Dendritic cell treated with granulocyte-macrophage colony-stimulating factor and Interleukin-4, amounts not matched to agents 40 ng/mL and 50 ng/mL, for 4 days (primary cell): ENCODE data around the gene IGF2R.
"Not testable (repeated sequence)": the region's sequence is repeated elsewhere in the genome, so short reads cannot be mapped to it uniquely, and the experiment has no call there.

ENCODE experiments used
- H3K27ac Mint-ChIP-seq: one replicate; pipeline ENCODE4 v1.8.0; 2022; ENCODE audit warnings: mild to moderate bottlenecking, mixed read lengths
- H3K27me3 Mint-ChIP-seq: one replicate; pipeline ENCODE4 v1.8.0; 2022; ENCODE audit warnings: mild to moderate bottlenecking, mixed read lengths
- H3K36me3 Mint-ChIP-seq: one replicate; pipeline ENCODE4 v1.8.0; 2022; ENCODE audit warnings: low read depth, mixed read lengths
- H3K4me1 Mint-ChIP-seq: one replicate; pipeline ENCODE4 v1.8.0; 2022; ENCODE audit warnings: low read depth, mixed read lengths
- H3K4me3 Mint-ChIP-seq: one replicate; pipeline ENCODE4 v1.8.0; 2022; ENCODE audit warnings: mild to moderate bottlenecking, moderate library complexity, mixed read lengths
- H3K9me3 Mint-ChIP-seq: one replicate; pipeline ENCODE4 v1.8.0; 2022; ENCODE audit warnings: mixed read lengths
- intact Hi-C: fragments of 100-400 bp; cut with micrococcal nuclease; formaldehyde crosslinking; loops from one replicate; pipeline ENCODE4 v1.15.0; 2022

IGF2R gene

DNA sequence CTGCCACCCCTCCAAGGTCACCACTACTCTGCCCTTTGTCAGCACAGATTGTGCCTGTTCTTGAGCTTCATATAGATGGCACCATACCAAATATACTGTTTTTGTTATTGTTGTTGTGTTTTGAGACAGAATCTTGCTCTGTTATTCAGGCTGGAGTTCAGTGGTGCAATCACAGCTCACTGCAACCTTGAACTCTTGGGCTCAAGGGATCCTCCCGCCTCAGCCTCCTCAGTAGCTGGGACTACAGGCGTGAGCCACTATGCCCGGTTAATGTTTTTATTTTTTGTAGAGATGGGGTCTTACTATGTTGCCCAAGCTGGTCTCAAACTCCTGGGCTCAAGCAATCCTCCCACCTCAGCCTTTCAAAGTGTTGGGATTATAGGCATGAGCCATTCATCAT lies 171.6 kb downstream of the IGF2R start:
- H3K9me3 Mint-ChIP-seq, H3K36me3 Mint-ChIP-seq, H3K4me1 Mint-ChIP-seq, intact Hi-C loops, H3K27ac Mint-ChIP-seq, H3K4me3 Mint-ChIP-seq: not testable (repeated sequence)
- H3K27me3 Mint-ChIP-seq, result peaks cover 16% of the 10 kb centered on the region

GRCh38 chr6:160141001-160141726 lies 172.3 kb downstream of the IGF2R start:
- no peaks in the 10 kb centered on the region for H3K9me3 Mint-ChIP-seq
- H3K36me3 Mint-ChIP-seq, result no peaks in the 10 kb centered on the region
- no peaks in the 10 kb centered on the region for H3K4me1 Mint-ChIP-seq
- no peak overlapping the region for H3K4me3 Mint-ChIP-seq
- peaks cover 15% of the 10 kb centered on the region for H3K27me3 Mint-ChIP-seq
- intact Hi-C loops, result no loop called here
- no peak overlapping the region for H3K27ac Mint-ChIP-seq

GRCh38 chr6:160142115-160142715 lies 173.3 kb downstream of the IGF2R start:
- no peak overlapping the region for H3K27ac Mint-ChIP-seq
- H3K27me3 Mint-ChIP-seq, result peaks cover 11% of the 10 kb centered on the region
- no peak overlapping the region for H3K4me3 Mint-ChIP-seq
- intact Hi-C loops, result no loop called here
- no peaks in the 10 kb centered on the region for H3K9me3 Mint-ChIP-seq
- H3K4me1 Mint-ChIP-seq, result no peaks in the 10 kb centered on the region
- no peaks in the 10 kb centered on the region for H3K36me3 Mint-ChIP-seq

- no peaks in the 10 kb centered on the region for H3K4me1 Mint-ChIP-seq
- H3K27me3 Mint-ChIP-seq, result peaks cover 15% of the 10 kb centered on the region
- no peaks in the 10 kb centered on the region for H3K36me3 Mint-ChIP-seq
- H3K4me3 Mint-ChIP-seq, result no peak overlapping the region
- no peaks in the 10 kb centered on the region for H3K9me3 Mint-ChIP-seq
- intact Hi-C loops, result no loop called here
- no peak overlapping the region for H3K27ac Mint-ChIP-seq
These were observed 177.7 kb downstream of the IGF2R start for GRCh38 chr6:160146454-160147145.

GRCh38 chr6:160147146-160147536 lies 178.3 kb downstream of the IGF2R start:
- intact Hi-C loops, result no loop called here
- Mint-ChIP-seq H3K4me3 (no peak overlapping the region), H3K27me3 (peaks cover 15% of the 10 kb centered on the region), H3K9me3 (no peaks in the 10 kb centered on the region), H3K4me1 (no peaks in the 10 kb centered on the region), H3K36me3 (no peaks in the 10 kb centered on the region), H3K27ac (no peak overlapping the region)

- Mint-ChIP-seq H3K27me3 (peaks cover 4% of the 10 kb centered on the region), H3K4me1 (no peaks in the 10 kb centered on the region)
- intact Hi-C loops, result no loop called here
These were observed 185.6 kb downstream of the IGF2R start for GRCh38 chr6:160154471-160154870.

DNA sequence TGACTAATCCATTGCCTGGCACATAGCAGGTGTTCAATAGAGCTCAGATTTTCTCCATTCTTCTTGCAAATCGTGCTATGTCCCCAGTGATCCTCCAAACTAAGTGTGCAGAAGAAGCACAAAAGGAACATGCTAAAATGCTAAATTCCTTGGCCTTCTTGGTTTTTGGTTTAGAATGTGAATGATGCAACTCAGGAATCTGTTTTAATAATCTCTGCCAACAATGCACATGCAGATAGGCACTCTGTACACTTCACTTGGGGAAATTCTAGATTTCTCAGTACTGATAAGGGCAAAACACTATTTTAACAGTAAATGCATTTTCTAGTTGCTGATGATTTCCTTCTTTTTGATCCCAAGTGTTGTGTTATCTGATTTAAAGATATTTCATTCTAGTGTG lies 188.0 kb downstream of the IGF2R start:
- H3K4me3 Mint-ChIP-seq, result no peak overlapping the region
- H3K4me1 Mint-ChIP-seq, result no peaks in the 10 kb centered on the region
- H3K9me3 Mint-ChIP-seq, result no peaks in the 10 kb centered on the region
- H3K27me3 Mint-ChIP-seq, result peaks cover 7% of the 10 kb centered on the region
- no peaks in the 10 kb centered on the region for H3K36me3 Mint-ChIP-seq
- H3K27ac Mint-ChIP-seq, result no peak overlapping the region
- intact Hi-C loops, result no loop called here

More at GRCh38 chr6:160154471-160154870, 185.6 kb downstream of the IGF2R start:
- Mint-ChIP-seq H3K36me3 (no peaks in the 10 kb centered on the region), H3K4me3 (no peak overlapping the region), H3K9me3 (no peaks in the 10 kb centered on the region), H3K27ac (no peak overlapping the region)

DNA sequence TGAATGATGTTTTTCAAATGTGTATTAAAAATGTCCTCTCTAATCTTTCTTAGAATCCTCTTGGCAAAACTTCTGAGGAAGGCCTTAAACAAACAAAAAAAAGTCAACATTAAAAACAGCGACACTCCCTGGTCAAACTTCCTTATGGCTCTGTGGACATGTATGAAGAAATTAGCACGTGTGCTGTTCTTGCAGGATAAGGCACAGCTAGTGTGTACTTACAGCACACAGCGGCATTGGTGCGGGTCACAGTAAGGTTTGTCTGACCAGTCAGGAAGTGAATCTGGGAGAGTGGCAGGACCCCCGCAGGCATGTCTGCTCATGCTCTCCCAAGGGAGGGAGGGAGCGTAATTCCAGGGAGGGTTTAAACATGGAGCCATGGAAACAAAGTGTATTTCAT lies 191.6 kb downstream of the IGF2R start:
- Mint-ChIP-seq H3K36me3 (no peaks in the 10 kb centered on the region), H3K4me3 (no peak overlapping the region), H3K9me3 (no peaks in the 10 kb centered on the region), H3K27ac (no peak overlapping the region), H3K27me3 (peaks cover 7% of the 10 kb centered on the region), H3K4me1 (no peaks in the 10 kb centered on the region)
- intact Hi-C loops, result no loop called here
